KMS-11 (cell line): ENCODE results near the gene CHAF1B.

Experiments used
- H2AFZ ChIP-seq: fragments of 200-600 bp; sonication (generic); 2 replicates; pipeline ENCODE4 v1.6.1; 2016; ENCODE audit warnings: antibody characterized with exemption, mixed run types, low read depth
- H3K27ac ChIP-seq: fragments of 200-600 bp; sonication (generic); 2 replicates; pipeline ENCODE4 v1.6.1; 2016; ENCODE audit warnings: mild to moderate bottlenecking, mixed run types
- H3K27me3 ChIP-seq: fragments of 200-600 bp; sonication (generic); 2 replicates; pipeline ENCODE4 v1.6.1; 2017; ENCODE audit warnings: mild to moderate bottlenecking, low read depth, mixed run types, moderate library complexity; ENCODE audit not compliant: insufficient read depth
- H3K36me3 ChIP-seq: fragments of 200-600 bp; sonication (generic); 2 replicates; pipeline ENCODE4 v1.6.1; 2017; ENCODE audit warnings: mild to moderate bottlenecking, mixed run types; ENCODE audit not compliant: insufficient read depth
- H3K4me1 ChIP-seq: fragments of 200-600 bp; sonication (generic); 2 replicates; pipeline ENCODE4 v1.6.1; 2016; ENCODE audit warnings: mild to moderate bottlenecking, low read depth, mixed run types; ENCODE audit not compliant: poor library complexity, severe bottlenecking
- H3K4me2 ChIP-seq: fragments of 200-600 bp; sonication (generic); 2 replicates; pipeline ENCODE4 v1.7.0; 2016; ENCODE audit warnings: mild to moderate bottlenecking, mixed run types
- H3K4me3 ChIP-seq: fragments of 200-600 bp; sonication (generic); IDR thresholded peaks from 2 replicates; pipeline ENCODE4 v1.6.1; 2017; ENCODE audit warnings: low read depth, low read length, mixed read lengths; ENCODE audit not compliant: insufficient read depth
- H3K79me2 ChIP-seq: fragments of 200-600 bp; sonication (generic); 2 replicates; pipeline ENCODE4 v1.6.1; 2016; ENCODE audit warnings: low read depth, mixed run types; ENCODE audit not compliant: insufficient read depth
- H3K9ac ChIP-seq: fragments of 200-600 bp; sonication (generic); 2 replicates; pipeline ENCODE4 v1.6.1; 2016; ENCODE audit warnings: mild to moderate bottlenecking, mixed run types
- H4K20me1 ChIP-seq: fragments of 200-600 bp; sonication (generic); 2 replicates; pipeline ENCODE4 v1.6.1; 2016; ENCODE audit warnings: mild to moderate bottlenecking, mixed run types; ENCODE audit not compliant: insufficient read depth
- TF ChIP-seq, protein P1 (sequence below): fragments of 200-600 bp; sonication (generic); conservative IDR thresholded peaks from 2 replicates; pipeline ENCODE4 v1.6.1; 2017; ENCODE audit warnings: low read depth, mild to moderate bottlenecking, antibody characterized with exemption, low read length, moderate library complexity, mixed read lengths

CHAF1B gene

GRCh38 chr21:36460866-36461265, 75.7 kb downstream of the CHAF1B start:
- TF ChIP-seq, protein P1, sequence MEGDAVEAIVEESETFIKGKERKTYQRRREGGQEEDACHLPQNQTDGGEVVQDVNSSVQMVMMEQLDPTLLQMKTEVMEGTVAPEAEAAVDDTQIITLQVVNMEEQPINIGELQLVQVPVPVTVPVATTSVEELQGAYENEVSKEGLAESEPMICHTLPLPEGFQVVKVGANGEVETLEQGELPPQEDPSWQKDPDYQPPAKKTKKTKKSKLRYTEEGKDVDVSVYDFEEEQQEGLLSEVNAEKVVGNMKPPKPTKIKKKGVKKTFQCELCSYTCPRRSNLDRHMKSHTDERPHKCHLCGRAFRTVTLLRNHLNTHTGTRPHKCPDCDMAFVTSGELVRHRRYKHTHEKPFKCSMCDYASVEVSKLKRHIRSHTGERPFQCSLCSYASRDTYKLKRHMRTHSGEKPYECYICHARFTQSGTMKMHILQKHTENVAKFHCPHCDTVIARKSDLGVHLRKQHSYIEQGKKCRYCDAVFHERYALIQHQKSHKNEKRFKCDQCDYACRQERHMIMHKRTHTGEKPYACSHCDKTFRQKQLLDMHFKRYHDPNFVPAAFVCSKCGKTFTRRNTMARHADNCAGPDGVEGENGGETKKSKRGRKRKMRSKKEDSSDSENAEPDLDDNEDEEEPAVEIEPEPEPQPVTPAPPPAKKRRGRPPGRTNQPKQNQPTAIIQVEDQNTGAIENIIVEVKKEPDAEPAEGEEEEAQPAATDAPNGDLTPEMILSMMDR: no peak
- no peak overlapping the region for H2AFZ ChIP-seq
- H3K4me1 ChIP-seq: no peaks in the 10 kb centered on the region
- no peaks in the 10 kb centered on the region for H4K20me1 ChIP-seq
- no peak overlapping the region for H3K4me3 ChIP-seq
- H3K79me2 ChIP-seq: no peaks in the 10 kb centered on the region
- H3K4me2 ChIP-seq: no peak overlapping the region
- no peaks in the 10 kb centered on the region for H3K36me3 ChIP-seq
- no peaks in the 10 kb centered on the region for H3K27me3 ChIP-seq
- no peak overlapping the region for H3K27ac ChIP-seq
- no peak overlapping the region for H3K9ac ChIP-seq

DNA sequence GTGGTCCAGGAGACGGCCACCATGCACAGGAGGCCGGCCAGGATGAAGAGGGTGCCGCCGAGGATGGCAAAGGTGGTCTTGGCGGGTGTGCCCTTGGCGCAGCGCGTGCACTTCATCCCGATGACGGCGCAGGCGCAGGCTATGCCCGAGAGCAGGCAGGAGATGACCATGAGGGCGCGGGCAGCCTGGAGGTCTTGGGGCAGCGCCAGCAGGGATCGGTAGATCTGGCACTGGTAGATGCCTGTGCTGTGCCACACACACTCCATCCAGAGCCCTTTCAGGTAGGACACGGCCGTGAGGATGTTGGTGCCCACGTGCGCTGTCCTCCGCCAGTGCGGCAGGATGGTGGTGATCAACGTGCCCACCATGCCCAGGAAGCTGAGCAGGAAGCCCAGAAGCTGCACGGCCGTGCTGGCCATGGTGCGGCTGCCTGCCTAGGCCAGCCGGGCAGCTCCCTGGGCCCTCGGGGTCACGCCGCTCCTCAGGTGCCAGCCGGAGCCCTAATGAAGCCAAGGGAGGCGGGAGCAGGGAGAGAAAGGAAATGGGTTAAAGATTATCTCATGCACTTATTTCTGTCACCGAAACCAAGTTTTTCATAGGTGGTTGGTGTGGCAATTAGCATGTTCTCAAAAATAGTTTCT, 76.2 kb downstream of the CHAF1B start:
- TF ChIP-seq, protein P1: no peak
- no peak overlapping the region for H3K9ac ChIP-seq
- H3K4me2 ChIP-seq: no peak overlapping the region
- no peaks in the 10 kb centered on the region for H3K27me3 ChIP-seq
- no peak overlapping the region for H3K4me3 ChIP-seq
- H3K79me2 ChIP-seq: no peaks in the 10 kb centered on the region
- no peaks in the 10 kb centered on the region for H4K20me1 ChIP-seq
- no peaks in the 10 kb centered on the region for H3K4me1 ChIP-seq
- no peak overlapping the region for H3K27ac ChIP-seq
- no peak overlapping the region for H2AFZ ChIP-seq
- H3K36me3 ChIP-seq: no peaks in the 10 kb centered on the region

GRCh38 chr21:36461918-36462486, 76.8 kb downstream of the CHAF1B start:
- Histone ChIP-seq H3K9ac (no peak overlapping the region), H3K4me1 (no peaks in the 10 kb centered on the region), H3K4me2 (no peak overlapping the region), H4K20me1 (no peaks in the 10 kb centered on the region), H3K27ac (no peak overlapping the region), H3K27me3 (no peaks in the 10 kb centered on the region), H3K36me3 (no peaks in the 10 kb centered on the region), H2AFZ (no peak overlapping the region), H3K79me2 (no peaks in the 10 kb centered on the region), H3K4me3 (no peak overlapping the region)
- TF ChIP-seq, protein P1: no peak

- H3K4me2 ChIP-seq: no peak overlapping the region
- no peaks in the 10 kb centered on the region for H3K36me3 ChIP-seq
- H3K9ac ChIP-seq: no peak overlapping the region
- no peaks in the 10 kb centered on the region for H4K20me1 ChIP-seq
- no peaks in the 10 kb centered on the region for H3K27me3 ChIP-seq
- no peak overlapping the region for H3K4me3 ChIP-seq
- TF ChIP-seq, protein P1: no peak
- H3K79me2 ChIP-seq: no peaks in the 10 kb centered on the region
- no peak overlapping the region for H3K27ac ChIP-seq
- no peak overlapping the region for H2AFZ ChIP-seq
- H3K4me1 ChIP-seq: no peaks in the 10 kb centered on the region
These were observed 78.0 kb downstream of the CHAF1B start for GRCh38 chr21:36463204-36463603.
